DND-41 (cell line): ENCODE data around the gene ADCY9.

Experiments
- ATAC-seq: fragments of 200-7000 bp; cut with Tn5 transposase; 3 replicates; pipeline ENCODE4 v1.9.1; 2021; ENCODE audit warnings: low read depth; ENCODE audit not compliant: insufficient read depth
- DNase-seq: peaks from one replicate; pipeline ENCODE4 v3.0.0-alpha.2; 2020
- H2AFZ ChIP-seq: 2 replicates; pipeline ENCODE4 v1.6.0; 2012; ENCODE audit warnings: low read depth, low read length
- H3K27ac ChIP-seq: 2 replicates; pipeline ENCODE4 v1.5.1; 2012; ENCODE audit warnings: low read length, inconsistent platforms
- H3K27me3 ChIP-seq: fragments of 200-600 bp; sonication (generic); 2 replicates; pipeline ENCODE4 v1.6.0; 2012; ENCODE audit warnings: low read length, mild to moderate bottlenecking, inconsistent platforms; ENCODE audit not compliant: insufficient read depth, poor library complexity
- H3K36me3 ChIP-seq: 2 replicates; pipeline ENCODE4 v1.5.1; 2012; ENCODE audit warnings: low read length, inconsistent platforms; ENCODE audit not compliant: insufficient read depth
- H3K4me1 ChIP-seq: 2 replicates; pipeline ENCODE4 v1.5.1; 2012; ENCODE audit warnings: mild to moderate bottlenecking, low read length; ENCODE audit not compliant: insufficient read depth
- H3K4me2 ChIP-seq: 2 replicates; pipeline ENCODE4 v1.6.0; 2012; ENCODE audit warnings: mild to moderate bottlenecking, moderate library complexity, low read length, inconsistent platforms; ENCODE audit not compliant: insufficient read depth
- H3K4me3 ChIP-seq, 2 experiments: fragments of 200-600 bp in 1 of 2; shearing (Covaris generic) in 1 of 2; 2 replicates each; pipeline ENCODE4 v1.5.1; 2012 to 2016; ENCODE audit warnings: inconsistent platforms in 2 of 2, low read length in 2 of 2, mild to moderate bottlenecking in 2 of 2, low read depth in 1 of 2, moderate library complexity in 1 of 2
- H3K79me2 ChIP-seq: 2 replicates; pipeline ENCODE4 v1.6.0; 2012; ENCODE audit warnings: low read length, inconsistent platforms; ENCODE audit not compliant: insufficient read depth
- H3K9ac ChIP-seq: 2 replicates; pipeline ENCODE4 v1.6.0; 2012; ENCODE audit warnings: low read depth, mild to moderate bottlenecking, inconsistent platforms, low read length, moderate library complexity
- H3K9me3 ChIP-seq: 2 replicates; pipeline ENCODE4 v1.5.1; 2012; ENCODE audit warnings: low read length, moderate library complexity, mild to moderate bottlenecking, inconsistent platforms; ENCODE audit not compliant: insufficient read depth, severe bottlenecking
- H4K20me1 ChIP-seq: 2 replicates; pipeline ENCODE4 v1.6.0; 2012; ENCODE audit warnings: low read length; ENCODE audit not compliant: insufficient read depth
- CTCF ChIP-seq: IDR thresholded peaks from 2 replicates; pipeline ENCODE4 v1.5.1; 2012; ENCODE audit warnings: borderline replicate concordance, low read length, moderate library complexity, mild to moderate bottlenecking; ENCODE audit not compliant: poor library complexity, severe bottlenecking; ENCODE audit errors: extremely low read depth
- EZH2 ChIP-seq: IDR thresholded peaks from 3 replicates; pipeline ENCODE4 v1.6.1; 2012; ENCODE audit warnings: borderline replicate concordance, low read depth, mild to moderate bottlenecking, moderate library complexity, low read length, inconsistent platforms; ENCODE audit not compliant: severe bottlenecking

The ADCY9 gene

DNA sequence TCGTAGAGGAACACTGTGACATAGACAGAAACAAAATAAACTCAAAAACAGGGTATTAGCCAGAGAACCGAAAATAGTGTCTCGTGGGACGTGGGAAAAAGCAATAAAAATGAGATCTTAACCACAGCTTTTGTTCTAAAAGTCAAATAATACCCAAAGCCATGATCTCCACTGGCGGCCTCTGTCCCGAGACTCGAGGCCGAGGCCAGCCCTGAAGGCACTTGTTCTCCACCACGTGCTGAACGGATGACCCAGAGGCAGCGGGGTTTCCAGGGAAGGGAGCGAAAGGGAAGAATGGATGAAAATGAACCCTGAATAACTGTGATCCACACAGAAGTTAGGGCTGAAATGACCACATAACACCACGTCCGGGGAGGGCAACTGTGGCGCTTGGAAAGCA, 150.9 kb downstream of the ADCY9 start:
- Histone ChIP-seq H3K9me3 (no peaks in the 10 kb centered on the region), H3K27ac (no peak overlapping the region), H4K20me1 (no peaks in the 10 kb centered on the region), H3K36me3 (no peaks in the 10 kb centered on the region), H3K4me1 (peaks cover 9% of the 10 kb centered on the region), H3K4me3 (no peak overlapping the region), H3K79me2 (no peaks in the 10 kb centered on the region), H3K27me3 (no peaks in the 10 kb centered on the region), H2AFZ (no peak overlapping the region), H3K4me2 (no peak overlapping the region), H3K9ac (no peak overlapping the region)
- DNase-seq (no peak), ATAC-seq (no peak)
- no peak for TF ChIP-seq CTCF
- TF ChIP-seq EZH2, result no peak

- H3K9ac ChIP-seq, result no peak overlapping the region
- no peaks in the 10 kb centered on the region for H3K9me3 ChIP-seq
- no peak overlapping the region for H2AFZ ChIP-seq
- H3K4me1 ChIP-seq, result peaks cover 9% of the 10 kb centered on the region
- no peaks in the 10 kb centered on the region for H3K79me2 ChIP-seq
- H3K4me3 ChIP-seq, result no peak overlapping the region
- no peak for DNase-seq
- no peak for ATAC-seq
- no peaks in the 10 kb centered on the region for H4K20me1 ChIP-seq
- no peaks in the 10 kb centered on the region for H3K27me3 ChIP-seq
- no peak overlapping the region for H3K4me2 ChIP-seq
- TF ChIP-seq EZH2 (no peak), CTCF (no peak)
- H3K27ac ChIP-seq, result no peak overlapping the region
- no peaks in the 10 kb centered on the region for H3K36me3 ChIP-seq
Observed at GRCh38 chr16:3964686-3965290, 151.5 kb downstream of the ADCY9 start.

GRCh38 chr16:3963886-3964685, 152.2 kb downstream of the ADCY9 start:
- Histone ChIP-seq H4K20me1 (no peaks in the 10 kb centered on the region), H3K36me3 (no peaks in the 10 kb centered on the region), H3K4me3 (no peak overlapping the region), H3K9ac (no peak overlapping the region), H3K4me1 (peaks cover 9% of the 10 kb centered on the region), H2AFZ (no peak overlapping the region), H3K9me3 (no peaks in the 10 kb centered on the region), H3K79me2 (no peaks in the 10 kb centered on the region), H3K27me3 (no peaks in the 10 kb centered on the region), H3K27ac (no peak overlapping the region), H3K4me2 (no peak overlapping the region)
- TF ChIP-seq EZH2, result no peak
- no peak for ATAC-seq
- no peak for DNase-seq

- H3K36me3 ChIP-seq, result no peaks in the 10 kb centered on the region
- H3K27ac ChIP-seq, result no peak overlapping the region
- H3K9ac ChIP-seq, result no peak overlapping the region
- DNase-seq (no peak), ATAC-seq (no peak)
- no peaks in the 10 kb centered on the region for H3K27me3 ChIP-seq
- H3K4me3 ChIP-seq, result no peak overlapping the region
- H4K20me1 ChIP-seq, result no peaks in the 10 kb centered on the region
- H3K4me2 ChIP-seq, result no peak overlapping the region
- H3K4me1 ChIP-seq, result peaks cover 9% of the 10 kb centered on the region
- H3K9me3 ChIP-seq, result no peaks in the 10 kb centered on the region
- no peak for TF ChIP-seq EZH2
- TF ChIP-seq CTCF, result no peak
- H3K79me2 ChIP-seq, result no peaks in the 10 kb centered on the region
- H2AFZ ChIP-seq, result no peak overlapping the region
Observed at GRCh38 chr16:3963203-3963602, 153.0 kb downstream of the ADCY9 start.
